ENCODE results near the gene PNMA8A.

The PNMA8A gene

GRCh38 chr19:46491975-46492682 lies 20.8 kb upstream of the PNMA8A start:
- DNase-seq: no peak

GRCh38 chr19:46490774-46491173 lies 19.4 kb upstream of the PNMA8A start:
- no peak for DNase-seq

GRCh38 chr19:46489445-46490272 lies 18.3 kb upstream of the PNMA8A start:
- no peak for DNase-seq

- no peak for DNase-seq
Measured at GRCh38 chr19:46488551-46488950, 17.2 kb upstream of the PNMA8A start.

GRCh38 chr19:46487802-46488445 lies 16.6 kb upstream of the PNMA8A start:
- peak; percentile 84 for DNase-seq

- DNase-seq: no peak
Measured at GRCh38 chr19:46487178-46487801, 15.9 kb upstream of the PNMA8A start.

- DNase-seq: no peak
Measured at GRCh38 chr19:46486358-46486757, 15.0 kb upstream of the PNMA8A start.

GRCh38 chr19:46484656-46485055 lies 13.3 kb upstream of the PNMA8A start:
- no peak for DNase-seq

GRCh38 chr19:46482631-46483030 lies 11.3 kb upstream of the PNMA8A start:
- DNase-seq: no peak

GRCh38 chr19:46481947-46482346 lies 10.6 kb upstream of the PNMA8A start:
- DNase-seq: no peak

GRCh38 chr19:46481223-46481848 lies 10.0 kb upstream of the PNMA8A start:
- DNase-seq: no peak

GRCh38 chr19:46480415-46480814 lies 9.1 kb upstream of the PNMA8A start:
- DNase-seq: no peak

GRCh38 chr19:46478356-46478986 lies 7.1 kb upstream of the PNMA8A start:
- no peak for DNase-seq

GRCh38 chr19:46475986-46476385 lies 4.6 kb upstream of the PNMA8A start:
- no peak for DNase-seq

- no peak for DNase-seq
Measured at GRCh38 chr19:46474211-46474610, 2.8 kb upstream of the PNMA8A start.

GRCh38 chr19:46472592-46472991 lies 1.2 kb upstream of the PNMA8A start:
- DNase-seq: no peak

GRCh38 chr19:46471811-46472543 lies 614 bp upstream of the PNMA8A start:
- DNase-seq: no peak

GRCh38 chr19:46470376-46470775 lies 987 bp downstream of the PNMA8A start:
- no peak for DNase-seq

GRCh38 chr19:46469541-46470185 lies 1.7 kb downstream of the PNMA8A start:
- DNase-seq: no peak

- DNase-seq: no peak
Measured at GRCh38 chr19:46466536-46467196, 4.7 kb downstream of the PNMA8A start.

GRCh38 chr19:46463516-46463915 lies 7.8 kb downstream of the PNMA8A start:
- DNase-seq: no peak

Measured in KG1 (cell line).